B cell (primary cell): ENCODE results near the gene RAD17. TPM values are rescaled to one million over a fixed set of nuclear protein-coding genes. Genes with fewer than 3 reads are reported as not detected.
A peak's percentile ranks its signal among the peaks of the same experiment; 100 is the strongest.

Source experiments
- ATAC-seq: fragments of 200-7000 bp; cut with Tn5 transposase; one replicate; pipeline ENCODE4 v1.10.0; 2021; ENCODE audit warnings: low read depth, mild to moderate bottlenecking, moderate number of reproducible peaks, moderate library complexity
- CTCF ChIA-PET: fragments of 350-600 bp; sonication (Branson Sonifier 250); formaldehyde crosslinking; loops from one replicate; lab custom pipeline; 2021; ENCODE audit warnings: antibody characterized with exemption, inconsistent platforms; lab: Charles Lee
- POLR2A ChIA-PET: fragments of 350-600 bp; sonication (Branson Sonifier 250); formaldehyde crosslinking; loops from one replicate; lab custom pipeline; 2021; ENCODE audit warnings: antibody characterized with exemption; lab: Charles Lee
- DNase-seq: peaks from one replicate; pipeline ENCODE4 v3.0.0; 2013
- H2AFZ ChIP-seq: 2 replicates; pipeline ENCODE4 v1.6.1; 2012; ENCODE audit warnings: mild to moderate bottlenecking, low read depth, low read length; ENCODE audit not compliant: insufficient read depth, poor library complexity, severe bottlenecking
- H3K27ac ChIP-seq, 2 donors: 1 replicate in 1 of 2; 2 replicates in 1 of 2; pipeline ENCODE4 v1.5.1; 2012 to 2013; ENCODE audit warnings: low read length in 2 of 2, mild to moderate bottlenecking in 2 of 2, moderate library complexity in 1 of 2
- H3K27me3 ChIP-seq, 4 experiments: fragments of 200-600 bp in 1 of 4; sonication (generic) in 1 of 4; replicated peaks in 1 of 4; 1 replicate in 2 of 4; 2 replicates in 2 of 4; pipeline versions ENCODE4 v1.6.1 to v1.7.0; 2013 to 2016; ENCODE audit warnings: low read length in 3 of 4, mild to moderate bottlenecking in 2 of 4, mixed read lengths in 1 of 4, moderate library complexity in 1 of 4; ENCODE audit not compliant: insufficient read depth in 4 of 4, control insufficient read depth in 3 of 4; ENCODE audit errors: control extremely low read depth in 1 of 4
- H3K36me3 ChIP-seq, 2 experiments: replicated peaks in 1 of 2; 1 replicate in 1 of 2; 2 replicates in 1 of 2; pipeline versions ENCODE4 v1.6.1 to v1.7.1; 2013; ENCODE audit warnings: low read length in 1 of 2; ENCODE audit not compliant: insufficient read depth in 2 of 2, control insufficient read depth in 1 of 2; ENCODE audit errors: control extremely low read depth in 1 of 2, extremely low read depth in 1 of 2
- H3K4me1 ChIP-seq, 2 donors: fragments of 200-600 bp in 1 of 2; sonication (generic) in 1 of 2; 1 replicate in 1 of 2; 2 replicates in 1 of 2; pipeline versions ENCODE4 v1.5.1 to v1.6.1; 2013 to 2017; ENCODE audit warnings: low read length in 2 of 2; ENCODE audit not compliant: control insufficient read depth in 2 of 2, insufficient read depth in 2 of 2
- H3K4me2 ChIP-seq: replicated peaks from 2 replicates; pipeline ENCODE3; 2012; ENCODE audit warnings: mild to moderate bottlenecking, low read depth, low read length; ENCODE audit not compliant: poor library complexity, severe bottlenecking
- H3K4me3 ChIP-seq, 5 experiments: fragments of 200-600 bp in 1 of 5; sonication (generic) in 1 of 5; 1 replicate in 3 of 5; 2 replicates in 2 of 5; pipeline versions ENCODE4 v1.5.1 to v1.7.0; 2011 to 2016; ENCODE audit warnings: low read length in 4 of 5, mild to moderate bottlenecking in 4 of 5, low read depth in 2 of 5, control low read depth in 1 of 5, moderate library complexity in 1 of 5; ENCODE audit not compliant: insufficient read depth in 1 of 5; ENCODE audit errors: control extremely low read depth in 1 of 5, extremely low read depth in 1 of 5
- H3K79me2 ChIP-seq: fragments of 200-600 bp; sonication (generic); one replicate; pipeline ENCODE4 v1.6.0; 2016; ENCODE audit warnings: low read length; ENCODE audit not compliant: control insufficient read depth, insufficient read depth
- H3K9ac ChIP-seq: fragments of 200-600 bp; sonication (generic); 2 replicates; pipeline ENCODE4 v1.6.1; 2017; ENCODE audit warnings: mild to moderate bottlenecking, low read length, moderate library complexity
- H3K9me3 ChIP-seq, 3 donors: one replicate each; pipeline versions ENCODE4 v1.6.1 to v1.7.1; 2013; ENCODE audit warnings: low read length in 2 of 3; ENCODE audit not compliant: control insufficient read depth in 2 of 3, insufficient read depth in 1 of 3; ENCODE audit errors: control extremely low read depth in 1 of 3
- H4K20me1 ChIP-seq: 2 replicates; pipeline ENCODE4 v1.6.0; 2012; ENCODE audit warnings: mild to moderate bottlenecking, low read length; ENCODE audit not compliant: insufficient read depth, control insufficient read depth, poor library complexity, severe bottlenecking
- H3K27ac Mint-ChIP-seq: one replicate; pipeline ENCODE4 v1.8.0; 2021; ENCODE audit warnings: mixed read lengths
- H3K27me3 Mint-ChIP-seq: one replicate; pipeline ENCODE4 v1.8.0; 2021; ENCODE audit warnings: mixed read lengths
- H3K4me1 Mint-ChIP-seq: one replicate; pipeline ENCODE4 v1.8.0; 2021; ENCODE audit warnings: mixed read lengths
- H3K4me3 Mint-ChIP-seq: one replicate; pipeline ENCODE4 v1.8.0; 2021; ENCODE audit warnings: mixed read lengths
- H3K9me3 Mint-ChIP-seq: one replicate; pipeline ENCODE4 v1.8.0; 2022; ENCODE audit warnings: mixed read lengths; ENCODE audit not compliant: insufficient read depth
- CTCF ChIP-seq: fragments of 200-600 bp; IDR thresholded peaks from one replicate; pipeline ENCODE4 v1.8.0; 2022; ENCODE audit warnings: antibody characterized with exemption, mild to moderate bottlenecking
- EZH2 ChIP-seq: IDR thresholded peaks from 2 replicates; pipeline ENCODE4 v1.6.1; 2012; ENCODE audit warnings: borderline replicate concordance, low read depth, mild to moderate bottlenecking, moderate library complexity, low read length; ENCODE audit not compliant: insufficient read depth, poor library complexity, severe bottlenecking
- WGBS: methylation state at CpG from one replicate; pipeline ENCODE4 v1.1.5; 2013; ENCODE audit warnings: missing lambda C conversion rate; ENCODE audit not compliant: insufficient coverage; 5-methylcytosine and 5-hydroxymethylcytosine counted together
- intact Hi-C: fragments of 100-400 bp; cut with micrococcal nuclease; formaldehyde crosslinking; loops from one replicate; pipeline ENCODE4 v1.10.0; 2022
- polyA plus RNA-seq: library from polyadenylated mRNA; depleted of rRNA; stranded (reverse); fragments of >200 nt; gene quantifications from 2 replicates; pipeline ENCODE4 v1.2.3, GENCODE V29; 2012
- total RNA-seq, 2 donors: library from RNA; stranded (reverse); fragments of 120-200 nt in 1 of 2; gene quantifications; 1 replicate in 1 of 2; 2 replicates in 1 of 2; pipeline versions ENCODE4 v1.2.3 to v1.2.4, GENCODE V29; 2013 to 2022

RAD17 gene
- total and polyA plus RNA-seq, 2 donors (not counting 1 experiment from before 2014, with no cell fraction given), result 21.0 to 39.6 TPM

- Mint-ChIP-seq H3K27me3 (no peaks in the 10 kb centered on the region), H3K9me3 (no peaks in the 10 kb centered on the region), H3K4me1 (peaks cover 10% of the 10 kb centered on the region), H3K27ac (no peak within 1 kb of the TSS), H3K4me3 (peak within 1 kb of the TSS; percentile 78)
- Histone ChIP-seq H3K9me3 (no peaks in the 10 kb centered on the region), H3K27me3 (no peaks in the 10 kb centered on the region), H3K4me3 (peak within 1 kb of the TSS in 4 of 5 experiments; percentile 34 to 74 (median 60)), H3K27ac (peak within 1 kb of the TSS in 1 of 2 donors; percentile 45), H3K4me2 (peak within 1 kb of the TSS; percentile 82), H3K79me2 (no peaks in the 10 kb centered on the region), H4K20me1 (no peaks in the 10 kb centered on the region), H3K36me3 (peaks cover 3 to 12% of the 10 kb centered on the region in 2 experiments), H2AFZ (peak within 1 kb of the TSS; percentile 76), H3K4me1 (peaks cover 5 to 9% of the 10 kb centered on the region in 2 donors), H3K9ac (peak within 1 kb of the TSS; percentile 70)
- ATAC-seq (peak; percentile 92), DNase-seq (peak; percentile 62)
- ChIA-PET POLR2A (no interaction called here), CTCF (no interaction called here)
- intact Hi-C loops, result no loop called here
- no peak for TF ChIP-seq CTCF
- TF ChIP-seq EZH2, result no peak
- WGBS, result 8% methylated on average over 77 of the region's 78 CpGs
Measured at GRCh38 chr5:69414885-69415583, 45.4 kb downstream of the RAD17 start, which contains the start of gene MARVELD2. TSS of gene MARVELD2 (plus strand) at chr5:69415116. CDS start at chr5:69419386, 4,270 bp downstream.

DNA sequence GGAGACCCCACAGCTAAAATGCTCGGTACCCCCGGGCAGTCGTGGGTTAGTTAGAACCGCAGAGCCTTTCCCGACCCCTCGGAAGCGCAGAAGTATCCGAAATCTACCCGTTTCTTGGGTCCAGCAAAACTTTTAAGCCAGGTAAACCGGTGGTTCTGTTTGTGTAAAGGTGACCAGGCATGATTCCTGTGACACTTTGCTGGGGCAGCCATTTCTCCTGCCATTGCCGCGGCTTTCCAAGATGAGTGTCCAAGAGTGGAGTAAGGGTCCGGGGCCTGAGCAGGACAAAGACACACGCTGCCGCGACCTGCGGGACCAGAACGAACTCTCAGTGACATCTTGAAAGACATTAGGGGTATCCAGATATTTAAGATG is 46.0 kb downstream of the RAD17 start:
- CTCF ChIA-PET, result no interaction called here
- 58% methylated on average over 15 of the region's 18 CpGs for WGBS
- H3K4me3 Mint-ChIP-seq, result peak overlapping the region; percentile 78
- H3K9me3 ChIP-seq, result no peaks in the 10 kb centered on the region
- H4K20me1 ChIP-seq, result no peaks in the 10 kb centered on the region
- intact Hi-C loops, result no loop called here
- ATAC-seq (no peak), DNase-seq (peak; percentile 9)
- no peak overlapping the region for H3K27ac ChIP-seq
- peaks cover 1 to 8% of the 10 kb centered on the region in 2 experiments for H3K36me3 ChIP-seq
- H3K9me3 Mint-ChIP-seq, result no peaks in the 10 kb centered on the region
- POLR2A ChIA-PET, result no interaction called here
- peak overlapping the region in 4 of 5 experiments; percentile 34 to 74 (median 60) for H3K4me3 ChIP-seq
- TF ChIP-seq EZH2 (no peak), CTCF (no peak)
- peaks cover 10% of the 10 kb centered on the region for H3K4me1 Mint-ChIP-seq
- no peaks in the 10 kb centered on the region for H3K27me3 ChIP-seq
- H3K27me3 Mint-ChIP-seq, result no peaks in the 10 kb centered on the region
- H3K4me2 ChIP-seq, result peak overlapping the region; percentile 82
- no peaks in the 10 kb centered on the region for H3K79me2 ChIP-seq
- H3K4me1 ChIP-seq, result peaks cover 5 to 9% of the 10 kb centered on the region in 2 donors
- peak overlapping the region; percentile 76 for H2AFZ ChIP-seq
- H3K27ac Mint-ChIP-seq, result no peak overlapping the region
- H3K9ac ChIP-seq, result peak overlapping the region; percentile 70
